Osteoblast (primary cell): ENCODE measurements around the gene GAP43. TPM values are rescaled to one million over a fixed set of nuclear protein-coding genes. Genes with fewer than 3 reads are reported as not detected.
A peak's percentile ranks its signal among the peaks of the same experiment; 100 is the strongest.

ENCODE experiments used
- DNase-seq: peaks from one replicate; pipeline ENCODE4 v3.0.0; 2011; ENCODE audit warnings: low spot score, mixed read lengths; ENCODE audit not compliant: insufficient read length; ENCODE audit errors: missing footprints
- H2AFZ ChIP-seq: 2 replicates; pipeline ENCODE4 v1.6.0; 2011; ENCODE audit warnings: mild to moderate bottlenecking, low read length
- H3K27ac ChIP-seq: 2 replicates; pipeline ENCODE4 v1.5.1; 2011; ENCODE audit warnings: mild to moderate bottlenecking, low read depth, low read length, moderate library complexity
- H3K27me3 ChIP-seq: 2 replicates; pipeline ENCODE4 v1.6.0; 2012; ENCODE audit warnings: mild to moderate bottlenecking, control low read depth, inconsistent platforms, low read length, moderate library complexity; ENCODE audit not compliant: insufficient read depth
- H3K36me3 ChIP-seq: 2 replicates; pipeline ENCODE4 v1.5.1; 2011; ENCODE audit warnings: mild to moderate bottlenecking, low read length, control low read depth, moderate library complexity; ENCODE audit not compliant: insufficient read depth
- H3K4me1 ChIP-seq: 2 replicates; pipeline ENCODE4 v1.5.1; 2011; ENCODE audit warnings: mild to moderate bottlenecking, low read length, control low read depth, moderate library complexity; ENCODE audit not compliant: insufficient read depth
- H3K4me2 ChIP-seq: 2 replicates; pipeline ENCODE4 v1.6.0; 2011; ENCODE audit warnings: mild to moderate bottlenecking, low read length; ENCODE audit not compliant: insufficient read depth
- H3K4me3 ChIP-seq: fragments of 200-600 bp; sonication (generic); 3 replicates; pipeline ENCODE4 v1.5.1; 2012; ENCODE audit warnings: mild to moderate bottlenecking, low read length, inconsistent platforms; ENCODE audit not compliant: insufficient read depth
- H3K79me2 ChIP-seq: 2 replicates; pipeline ENCODE4 v1.6.0; 2012; ENCODE audit warnings: mild to moderate bottlenecking, low read length, control low read depth, inconsistent platforms; ENCODE audit not compliant: insufficient read depth
- H3K9me3 ChIP-seq: 2 replicates; pipeline ENCODE4 v1.5.1; 2011; ENCODE audit warnings: low read depth, low read length, control low read depth
- H4K20me1 ChIP-seq: 2 replicates; pipeline ENCODE4 v1.6.0; 2012; ENCODE audit warnings: mild to moderate bottlenecking, low read length, control low read depth; ENCODE audit not compliant: insufficient read depth
- total RNA-seq: library from RNA; depleted of rRNA; stranded (reverse); fragments of >200 nt; gene quantifications from 2 replicates; pipeline ENCODE4 v1.2.3, GENCODE V29; 2012
- TF ChIP-seq, protein P1 (sequence below): IDR thresholded peaks from 2 replicates; pipeline ENCODE4 v1.5.1; 2011; ENCODE audit warnings: mild to moderate bottlenecking, low read depth, low read length, moderate library complexity; ENCODE audit errors: extremely low read depth

GAP43 gene
- total RNA-seq, 1 donor, result 3.6 TPM

DNA sequence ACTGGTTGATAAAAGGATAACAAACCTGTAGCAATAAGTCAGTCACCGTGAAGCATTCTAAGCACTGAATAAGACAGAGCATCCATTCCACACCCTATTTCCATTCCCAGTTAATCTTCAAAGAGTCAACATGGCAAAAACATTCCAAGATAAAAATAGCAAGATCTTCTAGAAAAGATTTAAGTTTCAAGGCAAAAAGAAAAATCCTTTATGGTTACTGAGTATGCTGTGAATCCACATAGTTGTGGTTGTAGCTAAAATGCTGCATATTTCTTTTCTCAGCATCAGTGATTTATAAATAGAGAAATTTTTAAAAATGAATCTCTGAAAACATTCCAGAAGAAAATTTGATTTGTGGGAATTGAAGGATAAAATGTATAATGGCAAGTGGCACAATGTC, 21.1 kb downstream of the GAP43 start:
- Histone ChIP-seq H3K36me3 (no peaks in the 10 kb centered on the region), H3K4me3 (no peak overlapping the region), H3K4me1 (peaks cover 9% of the 10 kb centered on the region), H3K9me3 (no peaks in the 10 kb centered on the region), H3K79me2 (no peaks in the 10 kb centered on the region), H2AFZ (peak overlapping the region; percentile 19), H4K20me1 (no peaks in the 10 kb centered on the region), H3K4me2 (no peak overlapping the region), H3K27ac (no peak overlapping the region), H3K27me3 (no peaks in the 10 kb centered on the region)
- TF ChIP-seq, protein P1, sequence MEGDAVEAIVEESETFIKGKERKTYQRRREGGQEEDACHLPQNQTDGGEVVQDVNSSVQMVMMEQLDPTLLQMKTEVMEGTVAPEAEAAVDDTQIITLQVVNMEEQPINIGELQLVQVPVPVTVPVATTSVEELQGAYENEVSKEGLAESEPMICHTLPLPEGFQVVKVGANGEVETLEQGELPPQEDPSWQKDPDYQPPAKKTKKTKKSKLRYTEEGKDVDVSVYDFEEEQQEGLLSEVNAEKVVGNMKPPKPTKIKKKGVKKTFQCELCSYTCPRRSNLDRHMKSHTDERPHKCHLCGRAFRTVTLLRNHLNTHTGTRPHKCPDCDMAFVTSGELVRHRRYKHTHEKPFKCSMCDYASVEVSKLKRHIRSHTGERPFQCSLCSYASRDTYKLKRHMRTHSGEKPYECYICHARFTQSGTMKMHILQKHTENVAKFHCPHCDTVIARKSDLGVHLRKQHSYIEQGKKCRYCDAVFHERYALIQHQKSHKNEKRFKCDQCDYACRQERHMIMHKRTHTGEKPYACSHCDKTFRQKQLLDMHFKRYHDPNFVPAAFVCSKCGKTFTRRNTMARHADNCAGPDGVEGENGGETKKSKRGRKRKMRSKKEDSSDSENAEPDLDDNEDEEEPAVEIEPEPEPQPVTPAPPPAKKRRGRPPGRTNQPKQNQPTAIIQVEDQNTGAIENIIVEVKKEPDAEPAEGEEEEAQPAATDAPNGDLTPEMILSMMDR, result no peak
- DNase-seq, result no peak

DNA sequence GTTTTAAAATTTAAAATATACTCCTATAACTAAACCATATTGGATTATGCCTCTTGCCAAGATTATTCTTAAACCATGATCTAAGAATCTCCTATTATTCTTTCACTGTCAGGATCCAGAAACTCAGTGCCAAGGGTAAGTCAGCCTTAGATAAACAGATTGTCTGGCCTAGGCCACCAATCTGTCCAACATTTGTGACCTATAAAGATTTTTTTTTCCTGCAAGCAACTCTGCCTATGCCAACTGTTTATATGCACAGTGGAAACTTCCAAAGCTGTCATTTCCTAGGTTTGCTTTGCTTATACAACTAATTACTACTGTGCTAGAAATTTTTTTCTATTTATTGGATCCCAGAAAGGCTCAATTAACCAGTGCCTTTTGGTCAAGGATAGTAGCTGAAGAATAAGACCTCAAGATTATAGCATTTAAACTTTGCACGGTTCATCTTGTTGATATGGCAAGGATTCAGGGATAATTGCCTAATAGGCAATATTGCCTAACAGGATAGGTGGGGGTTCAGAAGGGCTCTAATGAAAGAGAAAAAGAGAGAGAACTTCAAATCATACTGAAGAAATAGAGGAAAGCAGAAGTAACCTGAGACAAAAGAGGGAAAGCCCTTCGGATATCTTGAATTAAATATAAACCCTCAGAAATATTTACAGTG, 22.8 kb downstream of the GAP43 start:
- peaks cover 9% of the 10 kb centered on the region for H3K4me1 ChIP-seq
- no peak overlapping the region for H3K27ac ChIP-seq
- no peak for DNase-seq
- no peaks in the 10 kb centered on the region for H3K36me3 ChIP-seq
- no peaks in the 10 kb centered on the region for H4K20me1 ChIP-seq
- H3K9me3 ChIP-seq, result no peaks in the 10 kb centered on the region
- H3K4me2 ChIP-seq, result no peak overlapping the region
- no peaks in the 10 kb centered on the region for H3K27me3 ChIP-seq
- H2AFZ ChIP-seq, result no peak overlapping the region
- H3K4me3 ChIP-seq, result no peak overlapping the region
- no peaks in the 10 kb centered on the region for H3K79me2 ChIP-seq
- TF ChIP-seq, protein P1, result no peak

DNA sequence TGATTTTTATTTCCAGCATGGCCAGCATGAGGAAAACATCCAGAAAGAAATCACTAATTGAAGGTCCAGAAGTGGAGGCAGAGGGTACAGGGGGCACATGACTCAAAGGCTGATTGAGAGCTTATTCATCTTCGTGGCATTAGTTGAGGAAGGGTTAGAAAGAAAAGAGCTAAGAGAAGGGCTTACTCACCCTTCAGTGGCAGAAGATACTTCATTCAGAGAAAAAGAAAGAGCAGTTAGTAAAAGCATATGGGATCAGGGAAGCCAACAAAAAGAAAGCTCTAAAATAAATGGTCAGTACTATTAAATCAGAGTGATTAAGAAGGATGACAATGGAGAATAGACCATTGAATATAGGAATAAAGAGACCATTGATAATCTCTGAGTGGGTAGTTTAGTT, 25.2 kb downstream of the GAP43 start:
- DNase-seq, result no peak
- no peak overlapping the region for H3K4me3 ChIP-seq
- peaks cover 9% of the 10 kb centered on the region for H3K4me1 ChIP-seq
- no peaks in the 10 kb centered on the region for H3K27me3 ChIP-seq
- no peaks in the 10 kb centered on the region for H4K20me1 ChIP-seq
- TF ChIP-seq, protein P1, result no peak
- H3K27ac ChIP-seq, result peak overlapping the region; percentile 13
- H3K4me2 ChIP-seq, result no peak overlapping the region
- no peaks in the 10 kb centered on the region for H3K9me3 ChIP-seq
- peak overlapping the region; percentile 75 for H2AFZ ChIP-seq
- H3K79me2 ChIP-seq, result no peaks in the 10 kb centered on the region
- no peaks in the 10 kb centered on the region for H3K36me3 ChIP-seq

DNA sequence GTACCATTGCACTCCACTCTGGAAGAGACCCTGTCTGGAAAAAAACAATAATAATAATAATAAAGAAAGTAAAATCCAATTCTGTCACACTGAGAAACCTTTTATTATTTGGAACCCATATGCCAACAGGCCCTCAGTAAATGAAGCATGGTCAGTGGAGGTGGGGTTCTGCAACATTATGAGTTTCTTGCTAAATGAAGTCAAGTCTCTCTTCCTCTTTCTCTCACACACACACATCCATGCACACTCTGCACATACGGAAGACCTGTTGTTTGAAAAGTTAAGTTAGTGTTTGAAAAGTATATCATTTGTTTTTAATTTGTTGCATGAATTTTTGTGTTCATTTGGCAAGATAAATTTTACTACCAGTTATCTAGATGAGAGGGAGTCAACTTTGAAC, 27.8 kb downstream of the GAP43 start:
- TF ChIP-seq, protein P1, result no peak
- DNase-seq, result no peak
- H3K9me3 ChIP-seq, result no peaks in the 10 kb centered on the region

More for the DNA sequence above, 27.8 kb downstream of the GAP43 start:
- no peak overlapping the region for H3K27ac ChIP-seq
- H4K20me1 ChIP-seq, result no peaks in the 10 kb centered on the region
- no peak overlapping the region for H3K4me3 ChIP-seq
- H2AFZ ChIP-seq, result no peak overlapping the region
- H3K36me3 ChIP-seq, result no peaks in the 10 kb centered on the region
- peaks cover 9% of the 10 kb centered on the region for H3K4me1 ChIP-seq
- no peak overlapping the region for H3K4me2 ChIP-seq
- no peaks in the 10 kb centered on the region for H3K27me3 ChIP-seq
- no peaks in the 10 kb centered on the region for H3K79me2 ChIP-seq
